LoVo (cell line): ENCODE measurements around the gene SPPL2A.
"Not testable (repeated sequence)": the region's sequence is repeated elsewhere in the genome, so short reads cannot be mapped to it uniquely, and the experiment has no call there.

Source experiments
- DNase-seq: peaks from one replicate; pipeline ENCODE4 v3.0.0-alpha.2; 2016; ENCODE audit warnings: low spot score

The SPPL2A gene

GRCh38 chr15:50767332-50767861 is 1.9 kb upstream of the SPPL2A start:
- no peak for DNase-seq

GRCh38 chr15:50764461-50765194 is 878 bp downstream of the SPPL2A start:
- DNase-seq, result no peak

GRCh38 chr15:50758712-50759205 is 6.7 kb downstream of the SPPL2A start:
- no peak for DNase-seq

DNA sequence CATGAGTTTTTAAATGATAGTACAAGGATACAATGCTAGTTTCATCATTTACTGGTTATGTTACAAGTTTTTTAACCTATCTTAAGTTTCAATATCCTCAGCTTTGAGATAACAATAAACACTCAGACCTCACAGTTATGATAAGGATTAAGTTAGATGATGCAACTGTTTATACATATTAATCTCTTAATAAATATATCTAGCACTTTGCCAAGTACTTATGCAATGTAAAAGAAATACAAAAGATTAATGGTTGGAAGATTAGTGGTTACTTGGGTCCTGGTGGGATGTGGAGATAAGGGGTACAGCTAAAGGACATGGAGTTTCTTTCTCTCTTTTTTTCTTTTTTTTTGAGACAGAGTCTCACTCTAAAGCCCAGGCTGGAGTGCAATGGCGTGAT is 12.0 kb downstream of the SPPL2A start:
- no peak for DNase-seq

DNA sequence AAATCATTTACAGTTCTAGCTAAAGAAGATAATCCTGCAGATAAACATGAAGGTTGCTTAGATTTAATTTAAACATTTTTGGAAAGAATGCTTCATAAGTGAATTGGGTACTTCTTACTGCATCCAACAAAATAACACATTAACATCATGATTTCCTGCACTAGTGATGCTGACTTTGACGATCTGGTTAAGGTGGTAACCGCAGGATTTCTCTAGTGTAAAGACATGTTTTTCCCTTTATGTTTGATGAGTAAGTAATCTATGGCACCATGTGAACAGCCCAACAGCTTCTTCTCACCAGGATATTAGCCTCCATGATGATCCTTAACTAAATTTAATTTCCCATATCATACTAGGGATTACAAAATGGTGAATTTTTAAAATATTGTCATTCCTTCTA is 14.1 kb downstream of the SPPL2A start:
- no peak for DNase-seq

DNA sequence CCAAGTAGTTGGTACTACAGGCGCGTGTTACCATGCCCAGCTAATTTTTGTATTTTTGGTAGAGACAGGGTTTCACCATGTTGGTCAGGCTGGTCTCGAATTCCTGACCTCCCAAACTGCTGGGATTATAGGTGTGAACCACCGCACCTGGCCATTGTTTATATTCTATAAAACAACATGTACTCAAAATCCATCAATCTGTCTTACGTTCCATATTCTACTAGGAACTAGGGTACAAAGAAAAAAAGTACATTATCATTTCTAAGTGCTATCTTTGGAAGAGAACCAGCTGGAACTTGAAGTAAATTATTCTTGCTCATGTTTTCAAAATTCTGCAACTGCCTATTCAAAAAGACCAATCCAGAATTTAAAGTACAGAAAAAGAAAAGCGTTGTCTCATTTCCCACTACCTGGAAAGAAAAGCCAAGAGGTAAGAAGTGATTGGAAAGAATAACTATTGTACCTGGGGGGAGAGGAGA is 15.2 kb downstream of the SPPL2A start:
- DNase-seq, result no peak

DNA sequence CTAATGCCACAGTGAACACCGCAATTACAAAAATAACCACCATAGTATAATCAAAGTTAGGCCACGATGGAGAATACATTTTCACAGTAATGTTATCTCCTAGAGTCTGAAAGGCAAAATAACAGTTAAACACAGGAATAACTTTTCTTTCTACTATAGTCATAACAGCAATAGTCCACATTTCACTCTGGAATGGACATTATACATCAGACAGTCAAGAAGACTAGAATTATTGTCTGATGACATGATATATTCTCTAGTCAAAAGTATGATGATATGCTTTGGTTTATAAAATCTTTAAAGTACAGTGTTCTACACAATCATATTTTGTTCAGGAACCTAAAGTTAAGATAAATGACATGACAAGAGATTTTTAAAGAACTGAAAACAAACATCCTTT is 18.0 kb downstream of the SPPL2A start:
- DNase-seq, result no peak

DNA sequence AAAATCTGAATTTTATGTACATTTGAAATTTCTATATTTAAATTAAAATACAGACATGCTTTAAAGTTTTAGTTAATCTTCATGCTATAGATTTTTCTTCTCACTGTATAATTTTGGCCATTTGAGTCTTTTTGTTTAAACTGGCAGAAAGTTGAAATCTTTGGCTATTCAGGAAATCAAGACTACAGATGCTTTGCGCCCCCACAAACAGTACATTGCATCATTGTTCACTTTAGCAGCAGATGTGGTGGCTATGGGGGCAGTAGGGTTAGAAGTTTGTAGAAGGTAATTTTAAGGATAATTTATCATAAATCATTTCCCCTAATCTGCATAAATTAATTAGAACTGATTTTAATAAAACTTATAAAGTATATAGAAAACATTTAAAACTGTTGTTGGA is 20.9 kb downstream of the SPPL2A start:
- no peak for DNase-seq

DNA sequence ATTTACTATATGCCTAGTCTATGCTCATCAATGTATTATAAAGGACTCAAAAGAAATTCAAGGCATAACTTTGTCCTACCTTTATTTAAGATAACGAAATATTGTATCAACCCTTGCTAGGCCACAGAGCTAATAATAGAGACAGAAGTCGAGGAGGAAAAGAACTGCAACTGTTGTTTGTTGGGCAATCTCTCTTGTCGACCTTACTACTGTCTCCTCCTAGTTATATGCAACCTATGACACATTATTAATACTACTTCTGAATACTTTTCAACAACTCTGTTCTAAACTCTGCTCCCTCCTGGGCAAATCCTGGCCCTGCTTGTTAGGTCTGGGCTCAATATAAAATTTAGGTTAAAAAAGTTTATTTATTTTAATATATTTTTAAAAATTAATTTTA is 24.6 kb downstream of the SPPL2A start:
- no peak for DNase-seq

DNA sequence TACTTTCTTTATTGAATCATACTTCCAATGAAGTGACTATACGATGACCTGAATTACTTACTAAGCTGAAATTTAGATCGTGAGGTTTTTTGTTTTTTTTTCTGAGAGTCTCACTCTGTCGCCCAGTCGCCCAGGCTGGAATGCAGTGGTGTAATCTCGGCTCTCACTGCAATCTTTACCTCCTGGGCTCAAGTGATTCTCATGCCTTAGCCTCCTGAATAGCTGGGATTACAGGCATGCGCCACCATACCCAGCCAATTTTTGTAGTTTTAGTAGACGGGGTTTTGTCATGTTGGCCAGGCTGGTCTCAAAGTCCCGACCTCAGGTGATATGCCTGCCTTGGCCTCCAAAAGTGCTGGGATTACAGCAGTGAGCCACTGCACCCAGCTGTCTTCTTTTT is 28.7 kb downstream of the SPPL2A start:
- DNase-seq, result no peak

- no peak for DNase-seq
Measured at GRCh38 chr15:50735156-50735555, 30.4 kb downstream of the SPPL2A start.

DNA sequence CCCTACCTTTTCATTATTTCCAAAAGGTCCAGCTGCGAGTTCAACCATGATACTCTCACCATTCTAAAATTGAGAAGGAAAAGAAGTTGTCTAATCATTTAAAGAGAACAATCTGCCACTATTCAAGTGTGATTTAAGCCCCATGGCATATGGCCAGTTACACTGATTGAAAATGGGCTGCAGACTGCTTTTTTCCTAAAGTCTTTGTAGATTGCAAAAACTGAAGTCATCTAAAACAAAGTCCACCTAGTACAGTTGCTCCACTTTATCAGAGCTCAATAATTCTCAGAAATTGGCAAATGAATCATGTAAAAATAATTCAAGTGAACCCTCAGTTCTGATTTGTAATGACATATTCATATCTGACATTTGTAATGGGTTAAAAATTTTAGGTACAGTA is 39.2 kb downstream of the SPPL2A start:
- no peak for DNase-seq

- peak; percentile 12 for DNase-seq
Measured at GRCh38 chr15:50718700-50719125, 46.8 kb downstream of the SPPL2A start.

GRCh38 chr15:50712018-50712417 is 53.5 kb downstream of the SPPL2A start:
- no peak for DNase-seq

DNA sequence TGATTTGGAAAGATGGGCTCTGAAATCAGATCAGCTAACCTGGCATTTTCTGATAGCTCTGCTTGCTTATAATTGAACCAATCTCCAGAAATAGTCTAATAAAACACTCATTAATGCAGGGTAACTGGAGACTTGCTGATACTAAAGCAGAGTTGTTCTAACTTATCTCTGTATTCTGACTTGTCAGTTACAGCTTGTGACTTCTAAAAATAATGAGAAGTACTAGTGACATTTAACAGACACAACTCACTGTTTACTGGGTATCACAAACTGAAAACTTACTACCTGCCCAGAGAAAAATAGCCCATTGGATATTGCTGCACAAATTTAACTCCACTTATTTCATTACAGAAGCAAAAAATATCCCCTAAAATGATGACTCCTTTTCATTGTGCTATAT is 54.9 kb downstream of the SPPL2A start:
- DNase-seq, result no peak

- DNase-seq, result no peak
Measured at GRCh38 chr15:50707878-50708427, 57.6 kb downstream of the SPPL2A start.

GRCh38 chr15:50702762-50703334 is 62.7 kb downstream of the SPPL2A start:
- DNase-seq, result no peak

- DNase-seq, result no peak
Measured at GRCh38 chr15:50698101-50698500, 67.4 kb downstream of the SPPL2A start.

DNA sequence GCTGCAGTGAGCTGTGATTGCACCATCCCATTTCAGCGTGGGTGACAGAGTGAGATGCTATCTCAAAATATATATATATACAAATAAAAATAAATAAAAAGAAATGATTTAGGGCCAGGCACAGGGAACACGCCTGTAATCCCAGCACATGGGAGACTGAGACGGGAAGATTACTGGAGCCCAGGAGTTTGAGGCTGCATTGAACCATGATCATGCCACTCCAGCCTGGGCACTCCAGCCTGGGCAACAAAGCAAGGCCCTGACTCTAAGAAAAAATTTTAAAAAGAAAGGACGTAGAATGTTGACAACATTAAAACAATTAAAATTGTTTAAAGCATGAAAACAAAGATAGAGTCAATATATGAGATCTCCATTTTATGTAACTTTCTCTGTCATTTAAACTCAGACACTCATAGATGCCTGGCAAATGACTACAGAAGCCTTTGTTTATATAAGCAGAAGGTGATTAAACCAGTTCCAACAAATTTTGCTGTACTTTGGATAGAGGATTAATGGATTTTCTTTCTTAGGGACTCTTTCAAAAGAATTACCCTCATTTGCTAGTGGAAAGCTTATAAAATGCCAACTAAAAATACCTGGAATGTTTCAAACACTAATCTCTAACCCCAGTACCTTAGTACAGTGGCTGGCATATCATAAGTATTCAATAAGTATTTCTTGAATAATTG is 68.3 kb downstream of the SPPL2A start:
- no peak for DNase-seq

GRCh38 chr15:50694634-50695165 is 70.8 kb downstream of the SPPL2A start:
- not testable (repeated sequence) for DNase-seq

- no peak for DNase-seq
Measured at GRCh38 chr15:50687302-50687902, 78.1 kb downstream of the SPPL2A start.
